H1 (cell line): Measurements from ENCODE around the gene CLPTM1L. TPM values are rescaled to one million over a fixed set of nuclear protein-coding genes. Genes with fewer than 3 reads are reported as not detected.

Source experiments
- BACH1 ChIP-seq: IDR thresholded peaks from 2 replicates; pipeline ENCODE4 v1.6.1; 2012; ENCODE audit warnings: low read length, improper control_type of control experiment
- CEBPB ChIP-seq: IDR thresholded peaks from 2 replicates; pipeline ENCODE4 v1.6.1; 2012; ENCODE audit warnings: low read depth, low read length
- EGR1 ChIP-seq: IDR thresholded peaks from 2 replicates; pipeline ENCODE4 v1.6.1; 2011; ENCODE audit warnings: low read depth, low read length, borderline replicate concordance
- POU5F1 ChIP-seq: IDR thresholded peaks from 2 replicates; pipeline ENCODE4 v1.6.1; 2011; ENCODE audit warnings: low read depth, mild to moderate bottlenecking, low read length, moderate library complexity
- SIN3A ChIP-seq, 2 experiments: IDR thresholded peaks in 1 of 2; conservative IDR thresholded peaks in 1 of 2; 2 replicates each; pipeline ENCODE4 v1.6.1; 2011 to 2012; ENCODE audit warnings: low read length in 2 of 2, improper control_type of control experiment in 1 of 2, low read depth in 1 of 2, mild to moderate bottlenecking in 1 of 2
- SP4 ChIP-seq: IDR thresholded peaks from 2 replicates; pipeline ENCODE4 v1.6.1; 2012; ENCODE audit warnings: low read length, inconsistent platforms
- polyA plus RNA-seq, 7 experiments: library from polyadenylated mRNA; depleted of rRNA in 3 of 7; stranded (reverse) in 5 of 7; unstranded in 2 of 7; fragments of >200 nt in 5 of 7; fragments of 200-250 nt in 2 of 7; gene quantifications; 1 replicate in 5 of 7; 2 replicates in 1 of 7; 4 replicates in 1 of 7; pipeline versions ENCODE4 v1.2.1 to v1.2.3, GENCODE V29; 2011 to 2013; ENCODE audit warnings: missing spikeins in 2 of 7, mixed read lengths in 2 of 7
- total RNA-seq: library from RNA; stranded (reverse); fragmentation: NEBNext Ultra II Directional; extraction: Animal tissue kit (Norgen Biotek cat#: 25700); gene quantifications from 2 replicates; pipeline ENCODE4 v1.2.1, GENCODE V29; 2021
- TF ChIP-seq, protein P1 (sequence below), 3 experiments: IDR thresholded peaks; 1 replicate in 2 of 3; 2 replicates in 1 of 3; pipeline versions ENCODE4 v1.5.1 to v1.6.1; 2011; ENCODE audit warnings: low read length in 3 of 3, mild to moderate bottlenecking in 3 of 3, inconsistent platforms in 2 of 3, low read depth in 1 of 3, moderate library complexity in 1 of 3; ENCODE audit not compliant: insufficient read depth in 1 of 3; ENCODE audit errors: control extremely low read depth in 1 of 3

The CLPTM1L gene
- total and polyA plus RNA-seq, 2 of the 8 experiments (the other 6 are each of a cell fraction or from before 2014, with no cell fraction given), result 102 to 119 TPM

DNA sequence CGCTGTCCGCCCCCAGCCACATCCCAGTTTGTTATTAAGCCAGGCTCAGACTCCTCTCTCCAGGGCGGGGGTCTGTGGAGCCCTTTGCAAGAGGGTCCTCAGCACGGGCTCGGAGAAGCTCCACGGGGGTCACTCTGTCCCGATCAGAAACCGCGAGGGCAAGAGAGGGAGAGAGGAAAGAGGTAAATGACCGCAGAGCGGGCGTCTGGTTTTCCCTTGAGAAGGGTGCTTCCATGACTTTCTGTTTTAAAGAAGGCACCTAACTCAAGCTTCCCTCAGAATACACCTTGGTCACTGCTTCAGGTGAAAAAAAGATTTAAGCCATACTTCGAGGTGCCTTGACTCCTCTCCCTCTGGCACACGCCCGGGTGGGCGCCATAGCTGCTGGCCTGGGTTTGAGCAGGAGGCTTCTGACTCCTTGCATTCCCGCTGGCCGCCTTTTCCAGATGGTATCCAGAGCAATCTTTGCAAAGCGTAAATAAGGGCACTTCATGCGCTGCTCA, 44.3 kb downstream of the CLPTM1L start (continued):
- TF ChIP-seq, protein P1, sequence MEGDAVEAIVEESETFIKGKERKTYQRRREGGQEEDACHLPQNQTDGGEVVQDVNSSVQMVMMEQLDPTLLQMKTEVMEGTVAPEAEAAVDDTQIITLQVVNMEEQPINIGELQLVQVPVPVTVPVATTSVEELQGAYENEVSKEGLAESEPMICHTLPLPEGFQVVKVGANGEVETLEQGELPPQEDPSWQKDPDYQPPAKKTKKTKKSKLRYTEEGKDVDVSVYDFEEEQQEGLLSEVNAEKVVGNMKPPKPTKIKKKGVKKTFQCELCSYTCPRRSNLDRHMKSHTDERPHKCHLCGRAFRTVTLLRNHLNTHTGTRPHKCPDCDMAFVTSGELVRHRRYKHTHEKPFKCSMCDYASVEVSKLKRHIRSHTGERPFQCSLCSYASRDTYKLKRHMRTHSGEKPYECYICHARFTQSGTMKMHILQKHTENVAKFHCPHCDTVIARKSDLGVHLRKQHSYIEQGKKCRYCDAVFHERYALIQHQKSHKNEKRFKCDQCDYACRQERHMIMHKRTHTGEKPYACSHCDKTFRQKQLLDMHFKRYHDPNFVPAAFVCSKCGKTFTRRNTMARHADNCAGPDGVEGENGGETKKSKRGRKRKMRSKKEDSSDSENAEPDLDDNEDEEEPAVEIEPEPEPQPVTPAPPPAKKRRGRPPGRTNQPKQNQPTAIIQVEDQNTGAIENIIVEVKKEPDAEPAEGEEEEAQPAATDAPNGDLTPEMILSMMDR (IDR thresholded peaks at IDR 0.05; ENCODE audit: control extremely low read depth in 1 of 3, insufficient read depth in 1 of 3, low read depth in 1 of 3, low read length in 3 of 3), result no peak
- TF ChIP-seq SIN3A (conservative IDR thresholded peaks at IDR 0.05 in 1 of 2, IDR thresholded peaks at IDR 0.05 in 1 of 2; ENCODE audit: low read depth in 1 of 2, low read length in 2 of 2), result no peak
- no peak for TF ChIP-seq CEBPB
- no peak for TF ChIP-seq POU5F1
- no peak for TF ChIP-seq SP4
- TF ChIP-seq BACH1, result no peak
- TF ChIP-seq EGR1, result no peak
- TF ChIP-seq, all 59 proteins: peak for 0
